HEK293T (cell line): ENCODE results near the gene MECR.

ENCODE experiments used
- ARNT ChIP-seq: fragments of 450-650 bp; IDR thresholded peaks from 2 replicates; pipeline ENCODE4 v1.6.1; 2017; ENCODE audit warnings: mild to moderate bottlenecking
- BHLHE40 ChIP-seq: fragments of 450-650 bp; IDR thresholded peaks from 2 replicates; pipeline ENCODE4 v1.6.1; 2016; ENCODE audit warnings: mild to moderate bottlenecking, moderate library complexity, borderline replicate concordance
- ELF4 ChIP-seq: fragments of 450-650 bp; IDR thresholded peaks from 2 replicates; pipeline ENCODE4 v1.6.1; 2017; ENCODE audit warnings: antibody characterized with exemption
- FOXA1 ChIP-seq: fragments of 450-650 bp; IDR thresholded peaks from 2 replicates; pipeline ENCODE4 v1.6.1; 2016; ENCODE audit warnings: mild to moderate bottlenecking
- FOXK2 ChIP-seq: fragments of 450-650 bp; IDR thresholded peaks from 2 replicates; pipeline ENCODE4 v1.6.1; 2016; ENCODE audit warnings: mild to moderate bottlenecking
- FOXM1 ChIP-seq: fragments of 450-650 bp; IDR thresholded peaks from 2 replicates; pipeline ENCODE4 v1.6.1; 2017; ENCODE audit warnings: mild to moderate bottlenecking, borderline replicate concordance
- HDGF ChIP-seq: fragments of 450-650 bp; IDR thresholded peaks from 2 replicates; pipeline ENCODE4 v1.6.1; 2017; ENCODE audit warnings: antibody characterized with exemption, borderline replicate concordance
- L3MBTL2 ChIP-seq: fragments of 450-650 bp; conservative IDR thresholded peaks from 2 replicates; pipeline ENCODE4 v1.6.1; 2016; ENCODE audit warnings: mild to moderate bottlenecking
- NFRKB ChIP-seq: fragments of 450-650 bp; IDR thresholded peaks from 2 replicates; pipeline ENCODE4 v1.6.1; 2016; ENCODE audit warnings: mild to moderate bottlenecking, moderate library complexity
- SP1 ChIP-seq: fragments of 450-650 bp; IDR thresholded peaks from 2 replicates; pipeline ENCODE4 v1.6.1; 2017
- SUZ12 ChIP-seq: fragments of 450-650 bp; IDR thresholded peaks from 2 replicates; pipeline ENCODE4 v1.6.1; 2016; ENCODE audit warnings: mild to moderate bottlenecking
- TARDBP ChIP-seq: fragments of 450-650 bp; IDR thresholded peaks from 2 replicates; pipeline ENCODE4 v1.6.1; 2016
- ZNF384 ChIP-seq: fragments of 450-650 bp; IDR thresholded peaks from 2 replicates; pipeline ENCODE4 v1.6.1; 2016
- TF ChIP-seq, protein P1 (sequence below): fragments of 450-650 bp; IDR thresholded peaks from 2 replicates; pipeline ENCODE4 v1.6.1; 2016

DNA sequence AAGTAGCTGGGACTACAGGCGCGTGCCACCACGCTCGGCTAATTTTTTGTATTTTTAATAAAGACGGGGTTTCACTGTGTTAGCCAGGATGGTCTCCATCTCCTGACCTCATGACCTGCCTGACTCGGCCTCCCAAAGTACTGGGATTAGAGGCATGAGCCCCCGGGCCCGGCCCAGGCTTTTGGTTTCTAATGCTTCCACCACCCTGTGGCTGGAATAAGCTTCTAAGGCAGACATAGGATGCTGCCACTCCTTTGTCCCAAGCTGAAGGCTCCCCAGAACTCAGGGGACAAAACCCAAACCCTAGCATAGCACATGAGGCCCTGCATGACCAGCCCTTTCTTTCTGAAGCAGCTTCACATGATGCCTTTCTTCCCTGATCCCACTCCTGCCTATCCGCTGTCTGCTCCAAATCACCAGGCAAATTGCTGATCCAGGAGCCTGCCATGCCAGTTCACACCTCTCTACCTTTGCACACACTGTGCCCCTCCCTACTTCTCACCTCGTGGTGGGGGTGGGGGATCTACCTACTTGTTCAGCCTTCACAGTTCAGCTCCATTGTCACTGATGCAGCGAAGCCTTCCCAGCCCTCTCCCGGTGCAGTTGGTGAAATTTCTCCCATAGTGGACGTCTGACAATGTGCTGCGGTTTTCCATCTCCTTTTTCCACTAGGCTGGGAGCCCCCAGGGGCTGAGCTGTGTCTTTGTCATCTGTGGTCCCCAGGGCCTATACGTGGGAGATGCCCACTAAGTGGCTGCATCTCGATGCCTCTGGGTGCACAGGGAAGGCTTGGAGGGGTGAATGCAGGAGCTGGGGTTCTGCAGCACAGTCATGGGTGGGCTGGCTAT, 12.5 kb upstream of the MECR start:
- TF ChIP-seq NFRKB (no peak), FOXK2 (no peak), ELF4 (no peak), SUZ12 (no peak), FOXM1 (no peak), TARDBP (no peak), BHLHE40 (no peak), HDGF (no peak), ARNT (no peak), SP1 (no peak), FOXA1 (no peak), ZNF384 (no peak), L3MBTL2 (no peak)
- TF ChIP-seq, protein P1, sequence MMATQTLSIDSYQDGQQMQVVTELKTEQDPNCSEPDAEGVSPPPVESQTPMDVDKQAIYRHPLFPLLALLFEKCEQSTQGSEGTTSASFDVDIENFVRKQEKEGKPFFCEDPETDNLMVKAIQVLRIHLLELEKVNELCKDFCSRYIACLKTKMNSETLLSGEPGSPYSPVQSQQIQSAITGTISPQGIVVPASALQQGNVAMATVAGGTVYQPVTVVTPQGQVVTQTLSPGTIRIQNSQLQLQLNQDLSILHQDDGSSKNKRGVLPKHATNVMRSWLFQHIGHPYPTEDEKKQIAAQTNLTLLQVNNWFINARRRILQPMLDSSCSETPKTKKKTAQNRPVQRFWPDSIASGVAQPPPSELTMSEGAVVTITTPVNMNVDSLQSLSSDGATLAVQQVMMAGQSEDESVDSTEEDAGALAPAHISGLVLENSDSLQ, result no peak
